IMR-90 (cell line): Measurements from ENCODE around the gene ANK3.

Experiments used
- CEBPB ChIP-seq: IDR thresholded peaks from 2 replicates; pipeline ENCODE4 v1.6.1; 2012; ENCODE audit warnings: low read depth, low read length, improper control_type of control experiment
- CTCF ChIP-seq: conservative IDR thresholded peaks from 2 replicates; pipeline ENCODE4 v1.5.1; 2012; ENCODE audit warnings: mild to moderate bottlenecking, low read depth, low read length, improper control_type of control experiment
- ELK1 ChIP-seq: fragments of 150-350 bp; IDR thresholded peaks from 2 replicates; pipeline ENCODE4 v1.6.1; 2016; ENCODE audit warnings: low read depth, mild to moderate bottlenecking, low read length, moderate library complexity, borderline replicate concordance
- FOS ChIP-seq: fragments of 150-350 bp; IDR thresholded peaks from 2 replicates; pipeline ENCODE4 v1.6.1; 2016; ENCODE audit warnings: low read depth, low read length
- MXI1 ChIP-seq: IDR thresholded peaks from 2 replicates; pipeline ENCODE4 v1.6.1; 2012; ENCODE audit warnings: low read depth, mild to moderate bottlenecking, low read length, moderate library complexity, borderline replicate concordance
- NFE2L2 ChIP-seq: fragments of 150-350 bp; IDR thresholded peaks from 2 replicates; pipeline ENCODE4 v1.6.1; 2016; ENCODE audit warnings: low read depth, mild to moderate bottlenecking, low read length
- POLR2A ChIP-seq: IDR thresholded peaks from 2 replicates; pipeline ENCODE4 v1.6.1; 2012; ENCODE audit warnings: mild to moderate bottlenecking, low read depth, low read length
- RAD21 ChIP-seq: IDR thresholded peaks from 2 replicates; pipeline ENCODE4 v1.6.1; 2012; ENCODE audit warnings: low read length, improper control_type of control experiment
- RCOR1 ChIP-seq: IDR thresholded peaks from 2 replicates; pipeline ENCODE4 v1.6.1; 2012; ENCODE audit warnings: mild to moderate bottlenecking, low read length, improper control_type of control experiment; ENCODE audit not compliant: insufficient replicate concordance
- SMC3 ChIP-seq: fragments of 150-350 bp; IDR thresholded peaks from 2 replicates; pipeline ENCODE4 v1.6.1; 2016; ENCODE audit warnings: low read depth, mild to moderate bottlenecking, antibody characterized with exemption, low read length, moderate library complexity
- USF2 ChIP-seq: fragments of 150-350 bp; IDR thresholded peaks from 2 replicates; pipeline ENCODE4 v1.6.1; 2017; ENCODE audit warnings: mild to moderate bottlenecking, antibody characterized with exemption, low read length, low read depth

GRCh38 chr10:60096761-60097513 is 292.7 kb downstream of the ANK3 start:
- TF ChIP-seq CTCF, result no peak
- TF ChIP-seq CEBPB, result no peak
- TF ChIP-seq USF2, result no peak
- no peak for TF ChIP-seq MXI1
- TF ChIP-seq POLR2A, result no peak
- TF ChIP-seq FOS, result no peak
- no peak for TF ChIP-seq SMC3
- no peak for TF ChIP-seq ELK1
- TF ChIP-seq RCOR1, result no peak
- no peak for TF ChIP-seq NFE2L2
- no peak for TF ChIP-seq RAD21
